IMR-90 (cell line): ENCODE results near the gene CLIC1. TPM values are rescaled to one million over a fixed set of nuclear protein-coding genes. Genes with fewer than 3 reads are reported as not detected.

Experiments used
- ATAC-seq: fragments of 200-7000 bp; cut with Tn5 transposase; 2 replicates; pipeline ENCODE4 v1.9.1; 2020; ENCODE audit warnings: low read depth, mild to moderate bottlenecking, moderate library complexity
- BruUV-seq: library from RNA; stranded (reverse); fragments of 400-500 nt; replicated peaks from 2 replicates; lab custom pipeline; 2021; lab: Mats Ljungman, UMichigan
- CTCF ChIA-PET: fragments of 300-600 bp; formaldehyde crosslinking; extraction: SDS; loops from one replicate; lab custom pipeline; 2021; ENCODE audit warnings: antibody characterized with exemption; lab: Yijun Ruan, JAX
- POLR2A ChIA-PET: fragments of 300-600 bp; sonication (Branson Sonifier 250); formaldehyde crosslinking; loops from one replicate; lab custom pipeline; 2022; ENCODE audit warnings: antibody characterized with exemption; ENCODE audit not compliant: unreplicated experiment; lab: Charles Lee
- DNase-seq: peaks from one replicate; pipeline ENCODE4 v3.0.0; 2013
- H2AFZ ChIP-seq: replicated peaks from 2 replicates; pipeline ENCODE3; 2013; ENCODE audit warnings: low read length, mild to moderate bottlenecking; ENCODE audit not compliant: poor library complexity
- H2AK5ac ChIP-seq: 2 replicates; pipeline ENCODE4 v1.6.1; 2013; ENCODE audit warnings: low read depth, low read length, inconsistent platforms
- H2AK9ac ChIP-seq: replicated peaks from 2 replicates; pipeline ENCODE3; 2013; ENCODE audit warnings: mild to moderate bottlenecking, low read depth, low read length, moderate library complexity; ENCODE audit not compliant: poor library complexity
- H2BK120ac ChIP-seq: 2 replicates; pipeline ENCODE4 v1.6.1; 2013; ENCODE audit warnings: low read depth, low read length, inconsistent platforms
- H2BK15ac ChIP-seq: 3 replicates; pipeline ENCODE4 v1.6.1; 2013; ENCODE audit warnings: low read depth, low read length, inconsistent platforms
- H2BK20ac ChIP-seq: 2 replicates; pipeline ENCODE4 v1.6.1; 2013; ENCODE audit warnings: low read depth, mild to moderate bottlenecking, inconsistent platforms, low read length, moderate library complexity
- H2BK5ac ChIP-seq: 2 replicates; pipeline ENCODE4 v1.6.1; 2013; ENCODE audit warnings: mild to moderate bottlenecking, low read depth, low read length, inconsistent platforms; ENCODE audit not compliant: poor library complexity, severe bottlenecking
- H3K14ac ChIP-seq: replicated peaks from 2 replicates; pipeline ENCODE4 v1.6.1; 2013; ENCODE audit warnings: low read depth, low read length, inconsistent platforms
- H3K18ac ChIP-seq: 2 replicates; pipeline ENCODE4 v1.6.1; 2013; ENCODE audit warnings: low read depth, low read length, control low read depth
- H3K23ac ChIP-seq: 2 replicates; pipeline ENCODE4 v1.6.1; 2013; ENCODE audit warnings: low read depth, low read length, inconsistent platforms
- H3K27ac ChIP-seq: 2 replicates; pipeline ENCODE4 v1.5.1; 2013; ENCODE audit warnings: mild to moderate bottlenecking, control low read depth, low read length; ENCODE audit not compliant: insufficient read depth
- H3K27me3 ChIP-seq: 2 replicates; pipeline ENCODE4 v1.6.1; 2013; ENCODE audit warnings: low read length; ENCODE audit not compliant: control insufficient read depth, insufficient read depth
- H3K36me3 ChIP-seq: 2 replicates; pipeline ENCODE4 v1.6.1; 2013; ENCODE audit warnings: low read length, mixed read lengths; ENCODE audit not compliant: control insufficient read depth, insufficient read depth
- H3K4ac ChIP-seq: 2 replicates; pipeline ENCODE4 v1.6.1; 2013; ENCODE audit warnings: low read depth, low read length, inconsistent platforms
- H3K4me1 ChIP-seq: 2 replicates; pipeline ENCODE4 v1.6.1; 2013; ENCODE audit warnings: low read length, mixed read lengths; ENCODE audit not compliant: control insufficient read depth, insufficient read depth
- H3K4me2 ChIP-seq: 2 replicates; pipeline ENCODE4 v1.6.1; 2013; ENCODE audit warnings: low read depth, mild to moderate bottlenecking, control low read depth, low read length, moderate library complexity
- H3K4me3 ChIP-seq: 2 replicates; pipeline ENCODE4 v1.5.1; 2013; ENCODE audit warnings: low read depth, mild to moderate bottlenecking, control low read depth, low read length, moderate library complexity; ENCODE audit not compliant: insufficient read depth
- H3K56ac ChIP-seq: 2 replicates; pipeline ENCODE4 v1.6.1; 2013; ENCODE audit warnings: low read length, inconsistent platforms; ENCODE audit not compliant: insufficient read depth; ENCODE audit errors: extremely low read depth
- H3K79me1 ChIP-seq, 2 experiments: 2 replicates each; pipeline ENCODE4 v1.6.1; 2013; ENCODE audit warnings: low read length in 2 of 2, inconsistent platforms in 1 of 2, low read depth in 1 of 2
- H3K9ac ChIP-seq: 2 replicates; pipeline ENCODE4 v1.6.1; 2013; ENCODE audit warnings: low read depth, low read length, control low read depth
- H3K9me1 ChIP-seq: 2 replicates; pipeline ENCODE4 v1.6.1; 2013; ENCODE audit warnings: low read length, inconsistent platforms; ENCODE audit not compliant: insufficient read depth
- H3K9me3 ChIP-seq: 2 replicates; pipeline ENCODE4 v1.6.1; 2013; ENCODE audit warnings: low read length; ENCODE audit not compliant: control insufficient read depth, insufficient read depth
- H4K20me1 ChIP-seq: 2 replicates; pipeline ENCODE4 v1.6.1; 2013; ENCODE audit warnings: low read length, inconsistent platforms; ENCODE audit not compliant: insufficient read depth
- H4K5ac ChIP-seq: 2 replicates; pipeline ENCODE4 v1.6.1; 2013; ENCODE audit warnings: mild to moderate bottlenecking, low read depth, low read length, control low read depth
- H4K8ac ChIP-seq, 2 experiments: 2 replicates each; pipeline ENCODE4 v1.6.1; 2013; ENCODE audit warnings: low read depth in 2 of 2, low read length in 2 of 2, control low read depth in 1 of 2, inconsistent platforms in 1 of 2
- H4K91ac ChIP-seq: 2 replicates; pipeline ENCODE4 v1.6.1; 2013; ENCODE audit warnings: low read depth, low read length, inconsistent platforms; ENCODE audit not compliant: insufficient read depth
- CTCF ChIP-seq: conservative IDR thresholded peaks from 2 replicates; pipeline ENCODE4 v1.5.1; 2012; ENCODE audit warnings: mild to moderate bottlenecking, low read depth, low read length, improper control_type of control experiment
- MAFK ChIP-seq: IDR thresholded peaks from 2 replicates; pipeline ENCODE4 v1.6.1; 2012; ENCODE audit warnings: low read depth, low read length, improper control_type of control experiment
- MAZ ChIP-seq: IDR thresholded peaks from 2 replicates; pipeline ENCODE4 v1.6.1; 2012; ENCODE audit warnings: low read depth, mild to moderate bottlenecking, low read length, improper control_type of control experiment, moderate library complexity, borderline replicate concordance
- MXI1 ChIP-seq: IDR thresholded peaks from 2 replicates; pipeline ENCODE4 v1.6.1; 2012; ENCODE audit warnings: low read depth, mild to moderate bottlenecking, low read length, moderate library complexity, borderline replicate concordance
- NFE2L2 ChIP-seq: fragments of 150-350 bp; IDR thresholded peaks from 2 replicates; pipeline ENCODE4 v1.6.1; 2016; ENCODE audit warnings: low read depth, mild to moderate bottlenecking, low read length
- RAD21 ChIP-seq: IDR thresholded peaks from 2 replicates; pipeline ENCODE4 v1.6.1; 2012; ENCODE audit warnings: low read length, improper control_type of control experiment
- RCOR1 ChIP-seq: IDR thresholded peaks from 2 replicates; pipeline ENCODE4 v1.6.1; 2012; ENCODE audit warnings: mild to moderate bottlenecking, low read length, improper control_type of control experiment; ENCODE audit not compliant: insufficient replicate concordance
- SMC3 ChIP-seq: fragments of 150-350 bp; IDR thresholded peaks from 2 replicates; pipeline ENCODE4 v1.6.1; 2016; ENCODE audit warnings: low read depth, mild to moderate bottlenecking, antibody characterized with exemption, low read length, moderate library complexity
- WGBS, 2 experiments: methylation state at CpG; one replicate each; pipeline versions ENCODE4 v1.1.5 to v1.1.7; 2013; ENCODE audit warnings: missing lambda C conversion rate in 2 of 2; ENCODE audit not compliant: insufficient read length in 1 of 2; ENCODE audit errors: extremely low coverage in 2 of 2; 5-methylcytosine and 5-hydroxymethylcytosine counted together
- dilution Hi-C: fragments of 300-500 bp; cut with HindIII; formaldehyde crosslinking; loops from one replicate; pipeline ENCODE4 v1.14.3; 2018; ENCODE audit warnings: low sequenced_read_pairs; ENCODE audit not compliant: unreplicated experiment
- in situ Hi-C: fragments of 300-500 bp; cut with MboI; formaldehyde crosslinking; loops from 3 replicates; pipeline ENCODE4 v1.14.3; 2019; ENCODE audit warnings: low sequenced_read_pairs, inconsistent platforms, mixed read lengths
- intact Hi-C: fragments of 100-400 bp; cut with micrococcal nuclease; formaldehyde crosslinking; loops from 2 replicates; pipeline ENCODE4 v1.10.0; 2022
- polyA plus RNA-seq, 3 experiments: library from polyadenylated mRNA; depleted of rRNA; stranded (reverse); fragments of >200 nt; gene quantifications; 2 replicates each; pipeline ENCODE4 v1.2.3, GENCODE V29; 2012; ENCODE audit warnings: low replicate concordance in 1 of 3
- total RNA-seq: library from RNA; depleted of rRNA; stranded (reverse); fragments of >200 nt; gene quantifications from 2 replicates; pipeline ENCODE4 v1.2.3, GENCODE V29; 2012
- TF ChIP-seq, protein P1 (sequence below): fragments of 150-350 bp; IDR thresholded peaks from 2 replicates; pipeline ENCODE4 v1.6.1; 2016; ENCODE audit warnings: low read depth, mild to moderate bottlenecking, low read length, moderate library complexity, borderline replicate concordance

The CLIC1 gene
- total and polyA plus RNA-seq, 2 of the 4 experiments (the other 2 are of a cell fraction): 706 to 1,185 TPM

- TF ChIP-seq MAZ (no peak), NFE2L2 (no peak), RCOR1 (no peak), RAD21 (no peak), CTCF (no peak), MXI1 (no peak), SMC3 (no peak), MAFK (no peak)
- TF ChIP-seq, protein P1, sequence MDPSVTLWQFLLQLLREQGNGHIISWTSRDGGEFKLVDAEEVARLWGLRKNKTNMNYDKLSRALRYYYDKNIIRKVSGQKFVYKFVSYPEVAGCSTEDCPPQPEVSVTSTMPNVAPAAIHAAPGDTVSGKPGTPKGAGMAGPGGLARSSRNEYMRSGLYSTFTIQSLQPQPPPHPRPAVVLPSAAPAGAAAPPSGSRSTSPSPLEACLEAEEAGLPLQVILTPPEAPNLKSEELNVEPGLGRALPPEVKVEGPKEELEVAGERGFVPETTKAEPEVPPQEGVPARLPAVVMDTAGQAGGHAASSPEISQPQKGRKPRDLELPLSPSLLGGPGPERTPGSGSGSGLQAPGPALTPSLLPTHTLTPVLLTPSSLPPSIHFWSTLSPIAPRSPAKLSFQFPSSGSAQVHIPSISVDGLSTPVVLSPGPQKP: no peak
- no peak overlapping the region for H2BK120ac ChIP-seq
- no peak overlapping the region for H3K56ac ChIP-seq
- peaks cover 0 to 9% of the 10 kb centered on the region in 2 experiments; a peak in 1 of 4 replicates for H3K79me1 ChIP-seq
- no peak overlapping the region for H3K4me2 ChIP-seq
- no peak overlapping the region for H2BK5ac ChIP-seq
- H4K8ac ChIP-seq: no peak overlapping the region
- H3K23ac ChIP-seq: no peak overlapping the region
- 0 out of 2 replicates have a peak, but pooled peaks cover 4% of the 10 kb centered on the region for H3K9me1 ChIP-seq
- no peak overlapping the region for H2BK20ac ChIP-seq
- dilution Hi-C loops (no loop called here), intact Hi-C loops (no loop called here), in situ Hi-C loops (no loop called here)
- no peak overlapping the region for H3K18ac ChIP-seq
- no peak overlapping the region for H3K14ac ChIP-seq
- H2AK9ac ChIP-seq: peak overlapping the region; percentile 28
- H4K5ac ChIP-seq: no peak overlapping the region
- POLR2A ChIA-PET: no interaction called here
- peaks cover 2% of the 10 kb centered on the region for H3K4me1 ChIP-seq
- no peak overlapping the region for H2AFZ ChIP-seq
- H3K9ac ChIP-seq: no peak overlapping the region
- no peak overlapping the region for H4K91ac ChIP-seq
- no peak overlapping the region for H3K27ac ChIP-seq
- H3K36me3 ChIP-seq: peaks cover 71% of the 10 kb centered on the region
- H3K27me3 ChIP-seq: no peaks in the 10 kb centered on the region
- no peak overlapping the region for H2AK5ac ChIP-seq
- no peaks in the 10 kb centered on the region for H3K9me3 ChIP-seq
- no peak for DNase-seq
- no peak overlapping the region for H3K4me3 ChIP-seq
- H4K20me1 ChIP-seq: no peaks in the 10 kb centered on the region
- ATAC-seq: no peak
- CTCF ChIA-PET: no interaction called here
- no peak overlapping the region for H3K4ac ChIP-seq
- WGBS, 2 experiments: 76% methylated on average over 17 of the region's 32 CpGs; no CpG with 5 or more reads in 1 of the 2 experiments
- H2BK15ac ChIP-seq: no peak overlapping the region
- BruUV-seq: TSS peak; percentile 57
Observed at GRCh38 chr6:31782126-31782855, 46.0 kb upstream of the CLIC1 start.
